ENCODE data around the gene RAP2C.

RAP2C gene

DNA sequence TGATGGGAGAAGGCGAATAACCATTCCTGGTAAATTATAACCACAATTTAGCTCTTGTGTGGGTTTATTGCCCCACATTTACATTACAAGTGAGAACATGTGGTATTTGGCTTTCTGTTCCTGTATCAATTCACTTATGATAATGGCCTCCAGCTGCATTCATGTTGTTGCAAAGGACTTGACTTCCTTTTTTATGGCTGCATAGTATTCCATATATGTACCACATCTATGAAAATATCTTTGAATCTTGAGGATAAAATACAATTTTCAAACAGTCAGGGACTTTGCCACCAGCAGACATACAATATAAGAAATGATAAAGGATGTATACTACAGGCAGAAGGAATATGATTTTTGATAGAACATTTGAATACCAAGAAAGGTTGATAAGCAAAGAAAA, 27.3 kb downstream of the RAP2C start:
- DNase-seq (ENCODE audit: low read depth, low spot score) = no peak
- H3K4me3 ChIP-seq (ENCODE audit: low read depth, low read length) = no peak overlapping the region
- no peak for TF ChIP-seq CTCF (IDR thresholded peaks at IDR 0.05; ENCODE audit: low read depth, low read length)
- in situ Hi-C loops (cut with HindIII; ENCODE audit: low sequenced_read_pairs) = no loop called here

DNA sequence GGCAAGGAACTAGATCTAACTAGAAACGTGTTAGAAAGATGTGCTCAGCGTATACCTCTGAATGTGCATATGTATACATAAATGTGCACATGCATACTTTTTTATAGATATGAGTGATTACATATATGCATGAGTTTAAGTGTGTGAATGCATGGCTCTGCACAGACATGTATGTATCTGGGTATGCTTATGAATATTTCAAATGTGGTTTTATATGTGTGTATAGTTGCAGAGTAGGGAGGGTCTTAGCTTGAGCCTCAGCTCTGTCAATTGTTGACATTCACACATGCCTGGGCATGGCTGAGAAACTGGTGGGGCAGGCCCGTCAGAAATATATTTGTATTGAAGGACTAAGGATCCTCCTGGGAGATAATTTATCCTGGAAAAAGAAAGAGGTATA, 31.1 kb downstream of the RAP2C start:
- DNase-seq (ENCODE audit: low read depth, low spot score) = no peak

DNA sequence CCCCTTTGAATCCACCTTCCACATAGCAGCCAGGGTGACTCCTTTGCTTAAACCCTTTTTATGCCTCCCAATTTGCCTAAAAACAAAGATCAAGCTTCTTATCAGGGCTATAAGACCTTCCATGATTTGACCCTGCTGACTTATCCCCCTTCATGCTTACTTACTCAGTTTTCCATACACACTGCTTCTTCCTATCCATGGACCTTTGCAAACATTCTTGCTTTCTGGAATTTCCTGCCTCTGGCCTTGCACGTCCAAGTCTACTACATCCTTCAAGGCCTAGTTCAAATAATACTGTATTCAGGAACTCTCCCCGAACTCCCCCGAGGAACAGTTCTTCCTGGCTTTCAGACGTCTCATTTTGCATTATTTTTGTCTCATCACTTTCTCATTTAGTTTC, 31.8 kb downstream of the RAP2C start:
- no peak for TF ChIP-seq CTCF (IDR thresholded peaks at IDR 0.05; ENCODE audit: low read depth, low read length)
- DNase-seq (ENCODE audit: low read depth, low spot score) = no peak
- no peak overlapping the region for H3K4me3 ChIP-seq (ENCODE audit: low read depth, low read length)
- in situ Hi-C loops (cut with HindIII; ENCODE audit: low sequenced_read_pairs) = no loop called here

More for the DNA sequence above, 31.1 kb downstream of the RAP2C start:
- no peak overlapping the region for H3K4me3 ChIP-seq (ENCODE audit: low read depth, low read length)
- no peak for TF ChIP-seq CTCF (IDR thresholded peaks at IDR 0.05; ENCODE audit: low read depth, low read length)
- in situ Hi-C loops (cut with HindIII; ENCODE audit: low sequenced_read_pairs) = no loop called here

- DNase-seq (ENCODE audit: low read depth, low spot score) = no peak
- no peak for TF ChIP-seq CTCF (IDR thresholded peaks at IDR 0.05; ENCODE audit: low read depth, low read length)
- no peak overlapping the region for H3K4me3 ChIP-seq (ENCODE audit: low read depth, low read length)
- in situ Hi-C loops (cut with HindIII; ENCODE audit: low sequenced_read_pairs) = no loop called here
Observed at GRCh38 chrX:132184871-132185270, 34.4 kb downstream of the RAP2C start.

DNA sequence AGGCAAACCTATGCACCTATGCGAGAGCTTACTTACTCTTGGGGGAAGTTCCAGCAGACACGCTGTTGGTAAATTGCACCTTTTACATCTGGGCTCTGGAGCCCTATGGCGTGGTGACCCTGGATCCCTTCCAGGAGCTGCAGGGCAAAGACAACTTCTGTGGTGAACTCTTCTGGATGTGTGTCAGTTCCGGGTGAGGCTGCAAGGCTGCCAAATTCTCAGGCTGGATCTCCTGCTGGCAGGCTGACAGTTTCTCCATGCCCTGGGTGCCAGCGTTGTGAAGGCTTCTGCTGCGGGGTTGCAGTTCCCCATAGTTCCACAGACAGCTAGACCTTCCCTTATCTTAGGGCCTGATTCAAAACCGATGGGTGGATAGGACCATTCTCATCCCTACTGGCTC, 37.9 kb downstream of the RAP2C start:
- TF ChIP-seq CTCF (IDR thresholded peaks at IDR 0.05; ENCODE audit: low read depth, low read length) = no peak

DNA sequence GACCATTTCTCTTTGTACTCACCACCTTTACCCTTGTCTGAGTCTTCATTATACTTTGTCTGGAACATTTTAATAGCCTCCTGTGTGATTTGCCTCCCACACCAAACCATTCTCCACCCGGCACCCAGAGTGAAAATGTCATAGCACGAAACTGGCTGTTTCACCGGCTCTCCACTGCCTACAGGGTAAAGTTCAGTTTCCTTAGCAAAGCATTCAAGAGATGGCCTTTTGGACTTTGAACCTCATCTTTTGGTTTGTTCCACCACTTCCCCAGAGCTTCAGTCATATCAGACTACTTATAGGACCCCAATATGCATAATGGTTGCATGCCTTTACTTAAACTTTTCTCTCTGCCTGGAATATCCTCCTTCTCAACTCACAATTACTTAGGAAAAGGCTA, 38.3 kb downstream of the RAP2C start:
- no peak overlapping the region for H3K4me3 ChIP-seq (ENCODE audit: low read depth, low read length)
- no peak for DNase-seq (ENCODE audit: low read depth, low spot score)
- no peak for TF ChIP-seq CTCF (IDR thresholded peaks at IDR 0.05; ENCODE audit: low read depth, low read length)
- in situ Hi-C loops (cut with HindIII; ENCODE audit: low sequenced_read_pairs) = no loop called here

More for the DNA sequence above, 37.9 kb downstream of the RAP2C start:
- in situ Hi-C loops (cut with HindIII; ENCODE audit: low sequenced_read_pairs) = no loop called here
- no peak overlapping the region for H3K4me3 ChIP-seq (ENCODE audit: low read depth, low read length)
- DNase-seq (ENCODE audit: low read depth, low spot score) = no peak

DNA sequence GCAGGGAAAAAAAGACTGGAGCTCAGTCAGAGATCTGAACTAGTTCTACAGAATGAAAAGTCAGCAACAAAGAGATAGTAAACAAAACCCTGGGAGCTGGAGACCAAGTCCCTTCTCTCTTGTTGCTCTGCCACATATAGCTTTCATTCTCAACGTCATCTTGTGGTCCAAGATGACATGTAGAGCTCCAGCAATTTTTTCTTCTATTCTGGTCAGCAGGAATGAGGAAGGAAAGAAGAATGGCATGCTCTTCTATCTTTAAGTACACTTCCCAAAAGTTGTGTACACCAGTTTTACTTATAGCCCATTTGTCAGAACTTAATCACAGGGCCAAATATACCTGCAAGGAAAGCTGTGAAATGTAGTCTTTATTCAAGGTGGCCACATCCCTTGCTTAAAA, 45.6 kb downstream of the RAP2C start:
- no peak overlapping the region for H3K4me3 ChIP-seq (ENCODE audit: low read depth, low read length)
- in situ Hi-C loops (cut with HindIII; ENCODE audit: low sequenced_read_pairs) = no loop called here
- DNase-seq (ENCODE audit: low read depth, low spot score) = no peak
- no peak for TF ChIP-seq CTCF (IDR thresholded peaks at IDR 0.05; ENCODE audit: low read depth, low read length)
